ENCODE measurements around the gene AMIGO3.

The AMIGO3 gene

DNA sequence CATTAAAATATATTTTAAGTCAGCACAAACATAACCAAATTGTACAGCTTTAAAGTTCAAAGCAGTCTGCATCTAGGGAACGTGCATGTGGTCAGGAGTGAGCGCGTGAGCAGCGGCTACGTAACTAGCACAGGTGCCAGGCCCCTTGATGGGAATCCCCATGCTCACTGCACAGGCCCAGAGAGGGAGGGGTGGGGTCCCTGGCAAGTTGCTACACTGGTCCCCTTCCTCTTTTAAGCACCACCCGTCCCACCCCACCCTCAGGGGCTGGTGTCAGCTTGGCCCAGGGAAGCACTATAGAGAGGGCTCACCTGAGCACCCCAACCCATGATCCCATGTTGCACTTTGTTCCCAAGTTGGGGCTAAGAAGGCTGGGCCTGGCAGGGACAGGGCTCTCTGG is 5.1 kb upstream of the AMIGO3 start:
- DNase-seq, result no peak

DNA sequence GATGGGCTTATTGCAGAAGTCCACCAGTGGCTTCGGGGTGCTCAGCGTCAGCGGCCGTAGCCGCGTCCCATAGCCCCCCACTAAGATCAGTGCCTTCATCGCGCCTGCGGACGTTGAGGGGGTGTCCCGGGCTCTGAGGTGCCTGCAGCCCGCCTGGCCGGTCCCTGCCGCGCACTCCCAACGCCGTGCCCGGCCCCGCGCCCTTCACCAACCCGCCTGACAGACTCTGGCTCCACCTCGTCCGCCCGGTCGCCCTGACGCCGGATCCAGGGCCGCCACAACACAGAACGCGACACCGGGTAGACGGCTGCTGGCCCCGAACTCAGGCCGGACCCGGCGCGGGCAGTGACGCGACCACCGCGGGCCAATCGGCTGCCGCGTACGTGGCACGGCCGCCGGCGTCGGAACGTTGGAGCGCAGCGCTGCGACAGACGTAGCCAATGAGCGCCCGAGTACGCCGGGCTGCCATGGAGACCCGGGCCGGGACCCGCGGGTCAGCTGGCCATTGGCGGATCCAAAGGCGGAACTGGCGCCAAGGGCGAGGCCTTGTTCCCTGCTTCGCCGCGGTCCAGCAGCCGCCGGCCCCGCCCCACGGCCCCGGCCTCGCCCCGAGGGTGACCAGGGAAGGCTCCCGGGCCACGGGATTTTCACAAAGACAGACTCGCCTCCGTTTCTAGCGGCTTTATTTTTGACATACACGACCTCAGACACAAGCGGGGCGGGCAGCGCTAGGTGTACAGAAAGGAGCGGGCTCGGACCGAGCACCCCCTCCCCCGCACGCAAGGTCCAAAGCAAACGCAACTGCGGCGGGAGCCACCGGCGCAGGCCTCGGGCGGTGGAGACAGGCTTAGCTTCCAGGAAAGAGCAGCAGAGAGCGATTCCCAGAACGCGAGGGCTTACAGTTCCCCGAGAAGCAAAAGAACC is 4.4 kb upstream of the AMIGO3 start, which contains the start of gene GMPPB:
TSS of gene GMPPB (minus strand) at position 324 of the 924 bp plus-strand sequence. CDS start at position 99, 225 bp downstream.
- peak; percentile 90 to 97 for DNase-seq

DNA sequence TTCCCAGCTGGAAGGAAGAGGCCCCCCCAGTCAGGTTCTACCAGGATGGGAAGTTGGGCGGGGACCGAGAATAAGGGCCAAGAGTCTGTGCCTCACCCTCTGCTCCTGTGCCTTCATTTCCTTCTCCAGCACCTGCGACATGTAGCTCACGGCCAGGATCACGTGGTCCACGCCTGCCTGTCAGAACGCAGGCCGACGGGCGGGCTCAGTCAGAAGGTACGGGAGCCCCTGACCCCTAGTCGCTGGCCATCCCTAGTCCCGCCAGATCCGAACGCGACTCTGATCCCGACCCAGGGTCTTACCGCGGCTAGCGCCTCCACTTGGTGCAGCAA is 3.8 kb upstream of the AMIGO3 start:
- DNase-seq, result peak; percentile 23 to 49

DNA sequence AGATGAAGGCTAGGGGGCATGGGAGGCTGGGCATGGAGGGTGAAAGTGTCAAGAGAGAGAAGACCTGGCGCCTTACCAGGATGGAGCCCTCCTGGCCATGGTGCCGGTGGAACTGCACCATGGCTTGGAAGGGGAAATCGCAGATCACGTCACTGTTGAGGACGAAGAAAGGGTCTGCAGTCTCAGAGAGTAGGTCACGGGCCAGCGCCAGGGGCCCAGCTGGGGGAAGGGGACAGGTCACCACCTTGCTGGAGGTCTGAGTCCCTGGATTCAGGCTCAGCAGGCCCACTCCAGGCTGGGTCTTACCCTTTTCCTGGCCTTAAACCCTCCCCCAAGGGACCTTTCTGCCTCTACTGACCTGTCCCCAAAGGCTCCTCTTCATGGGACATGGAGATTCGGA is 3.4 kb upstream of the AMIGO3 start:
- no peak for DNase-seq

DNA sequence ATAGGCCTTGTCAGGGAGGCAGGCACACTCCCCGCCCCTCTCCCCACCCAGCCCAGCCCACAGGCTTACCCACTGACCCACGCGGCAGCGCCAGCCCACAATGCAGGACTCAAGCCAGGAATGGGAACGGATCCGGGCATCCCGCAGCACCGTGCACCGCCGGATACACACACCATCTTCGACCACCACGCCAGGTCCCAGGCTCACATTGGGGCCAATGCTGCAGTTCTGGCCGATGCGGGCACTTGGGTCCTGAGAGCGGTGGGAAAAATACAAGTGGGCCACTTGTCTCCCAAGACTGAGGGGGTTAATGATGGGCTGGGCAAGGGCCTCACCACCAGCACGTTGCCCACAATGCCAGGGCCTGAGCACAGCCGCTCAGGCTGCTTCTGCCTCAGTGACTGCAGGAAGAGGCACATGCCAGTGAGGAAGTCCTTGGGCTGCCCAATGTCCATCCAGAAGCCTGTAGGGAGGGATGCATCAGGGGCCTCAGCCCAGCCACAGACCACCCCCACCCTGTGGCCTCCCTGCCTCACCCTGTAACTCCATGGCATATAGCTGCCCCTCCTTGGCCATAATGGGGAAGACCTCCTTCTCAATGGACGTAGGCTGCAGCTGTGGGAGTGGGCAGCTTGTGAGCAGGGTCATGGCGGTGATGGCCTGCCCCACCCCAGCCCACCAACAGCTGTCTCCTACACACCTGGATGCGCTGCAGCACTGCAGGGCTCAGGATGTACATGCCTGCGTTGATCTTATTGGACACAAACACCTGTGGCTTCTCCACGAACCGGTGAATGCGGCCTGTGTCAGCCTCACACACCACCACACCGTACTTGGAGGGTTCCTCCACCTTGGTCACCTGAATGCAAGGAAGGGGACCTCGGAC is 2.7 kb upstream of the AMIGO3 start:
- no peak for DNase-seq

DNA sequence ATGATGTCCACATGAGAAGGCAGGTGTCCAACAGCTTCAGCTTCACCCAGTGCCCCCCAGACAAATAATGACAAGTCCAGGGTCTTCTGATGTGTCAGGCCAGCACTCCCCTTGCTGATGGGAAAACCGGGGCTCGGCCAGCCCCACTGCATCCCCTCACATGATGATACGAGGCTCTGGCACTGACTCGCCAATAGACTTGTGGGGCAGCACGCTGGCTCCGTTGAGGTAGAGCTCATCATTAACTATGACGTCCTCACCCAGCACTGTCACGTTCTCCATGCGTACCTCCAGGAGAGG is 2.1 kb upstream of the AMIGO3 start:
- no peak for DNase-seq

DNA sequence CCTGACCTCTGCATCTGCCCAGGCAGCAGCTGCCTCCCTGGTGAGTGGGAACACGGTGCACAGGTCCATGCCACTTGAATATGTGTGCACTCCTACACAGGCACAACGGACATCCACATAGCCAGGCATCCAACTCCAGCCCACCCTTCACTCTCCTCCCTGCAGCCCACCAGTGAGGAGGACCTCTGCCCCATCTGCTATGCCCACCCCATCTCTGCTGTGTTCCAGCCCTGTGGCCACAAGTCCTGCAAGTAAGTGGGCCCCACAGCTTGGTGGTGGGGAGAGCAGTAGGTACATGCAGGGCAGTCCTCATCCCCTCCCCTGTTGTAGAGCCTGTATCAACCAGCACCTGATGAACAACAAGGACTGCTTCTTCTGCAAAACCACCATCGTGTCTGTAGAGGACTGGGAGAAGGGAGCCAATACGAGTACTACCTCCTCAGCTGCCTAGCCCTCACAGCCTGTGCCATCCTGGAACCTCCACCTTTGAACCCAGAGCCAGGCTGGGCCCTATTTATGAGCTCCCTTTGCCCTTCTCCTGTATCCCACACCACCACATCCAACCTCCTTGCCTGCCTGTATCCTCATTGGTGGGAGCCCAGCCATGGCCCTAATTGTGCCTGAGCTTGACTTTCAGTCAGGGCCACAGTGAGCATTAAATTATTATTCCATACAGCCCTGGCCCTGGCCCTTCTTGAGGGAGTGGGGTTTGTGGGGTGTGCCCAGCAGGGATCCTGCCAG is 1.5 kb upstream of the AMIGO3 start:
- DNase-seq, result no peak

DNA sequence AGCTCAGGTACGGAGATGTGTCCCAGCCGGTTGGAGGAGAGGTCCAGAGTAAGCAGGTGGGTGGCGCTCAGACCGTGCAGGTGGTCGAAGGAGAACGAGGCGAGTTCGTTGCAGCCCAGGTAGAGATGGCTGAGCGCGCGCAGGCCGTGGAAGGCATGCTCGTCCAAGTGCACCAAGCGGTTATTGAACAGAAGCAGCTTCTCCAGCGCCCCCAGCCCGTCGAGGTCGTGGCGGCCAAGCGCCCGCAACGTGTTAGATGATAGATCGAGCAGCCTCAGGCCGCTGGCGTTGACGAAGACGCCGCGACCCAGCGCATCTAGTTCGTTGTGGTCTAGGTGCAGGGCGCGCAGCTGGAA is 648 bp downstream of the AMIGO3 start:
- no peak for DNase-seq

DNA sequence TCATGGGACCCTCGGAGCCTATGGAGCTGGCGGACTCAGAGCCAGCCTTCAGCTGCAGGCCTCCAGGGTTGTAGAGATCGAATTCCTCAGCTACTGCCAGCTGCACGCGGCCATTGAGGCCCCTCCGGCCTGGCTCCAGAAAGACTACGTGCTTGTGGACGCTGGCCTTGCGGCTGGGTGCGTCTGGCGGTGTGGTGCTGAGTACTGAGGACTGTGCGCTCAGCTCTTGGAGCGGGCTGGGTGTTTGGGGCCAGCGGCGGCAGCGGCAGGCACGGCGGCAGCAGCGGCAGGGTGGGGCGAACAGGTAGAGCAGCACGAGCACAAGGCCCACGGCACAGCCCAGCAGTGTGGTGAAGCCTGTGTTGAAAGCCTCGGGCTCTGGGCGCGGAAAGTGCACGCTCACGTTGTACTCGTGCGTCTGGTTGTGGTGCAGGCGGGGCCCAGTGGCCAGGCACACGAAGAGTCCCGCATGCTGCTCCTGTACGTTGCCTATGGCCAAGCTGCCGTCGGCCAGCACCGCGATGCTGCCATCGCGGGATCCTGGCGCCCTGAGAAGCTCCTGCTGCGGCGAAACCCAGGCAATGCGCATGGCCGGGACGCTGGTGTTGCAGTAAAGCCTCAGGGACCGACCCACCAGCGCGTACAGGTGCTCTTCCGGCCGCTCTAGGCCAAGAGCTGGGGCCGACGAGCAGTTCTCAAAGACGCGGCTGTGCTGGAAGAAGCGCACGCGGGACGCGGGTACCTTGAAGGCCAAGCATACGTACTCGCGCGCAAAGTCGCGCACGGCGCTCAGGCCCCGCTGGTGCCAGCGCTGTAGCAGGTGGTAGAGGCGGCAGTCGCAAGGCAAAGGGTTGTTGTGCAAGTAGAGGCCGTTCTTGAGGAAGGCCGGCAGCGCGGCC is 1.3 kb downstream of the AMIGO3 start:
- DNase-seq, result no peak

DNA sequence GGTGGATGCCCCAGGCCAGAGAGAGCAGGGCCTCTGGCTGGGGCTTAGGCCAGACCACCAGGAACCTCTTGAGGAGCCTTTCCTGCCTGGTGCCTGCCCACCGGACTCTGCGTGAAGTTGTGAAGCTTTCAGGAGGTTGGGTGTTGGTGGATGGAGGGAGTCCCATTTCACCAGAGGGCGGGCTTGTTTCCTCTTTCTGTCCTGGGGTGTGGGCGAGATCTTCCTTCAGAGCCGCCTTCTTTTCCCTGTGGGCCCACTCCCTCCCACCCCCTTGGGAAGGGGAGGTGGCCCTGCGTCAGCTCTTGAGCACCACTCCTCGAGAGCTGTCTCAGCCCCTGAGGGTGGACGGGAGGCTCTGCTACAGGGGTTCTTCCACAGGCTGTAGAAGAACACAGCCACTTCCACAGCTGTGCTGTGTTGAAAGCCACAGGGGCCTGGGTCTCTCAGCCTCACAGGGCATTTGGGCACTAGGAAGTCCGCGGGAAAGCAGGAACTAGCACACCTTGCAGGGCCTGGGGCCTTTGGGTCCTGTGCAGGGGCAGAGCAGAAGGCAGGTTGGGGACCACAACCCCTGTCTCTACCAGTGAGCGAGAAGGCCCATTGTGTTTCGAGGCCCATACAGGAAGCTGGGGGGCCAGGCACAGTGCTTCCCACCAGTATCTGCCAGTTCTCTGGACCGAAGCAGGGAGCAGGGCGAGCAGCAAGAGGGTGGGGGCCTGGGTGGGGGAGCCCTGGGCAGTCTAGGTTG is 2.1 kb downstream of the AMIGO3 start:
- no peak for DNase-seq

DNA sequence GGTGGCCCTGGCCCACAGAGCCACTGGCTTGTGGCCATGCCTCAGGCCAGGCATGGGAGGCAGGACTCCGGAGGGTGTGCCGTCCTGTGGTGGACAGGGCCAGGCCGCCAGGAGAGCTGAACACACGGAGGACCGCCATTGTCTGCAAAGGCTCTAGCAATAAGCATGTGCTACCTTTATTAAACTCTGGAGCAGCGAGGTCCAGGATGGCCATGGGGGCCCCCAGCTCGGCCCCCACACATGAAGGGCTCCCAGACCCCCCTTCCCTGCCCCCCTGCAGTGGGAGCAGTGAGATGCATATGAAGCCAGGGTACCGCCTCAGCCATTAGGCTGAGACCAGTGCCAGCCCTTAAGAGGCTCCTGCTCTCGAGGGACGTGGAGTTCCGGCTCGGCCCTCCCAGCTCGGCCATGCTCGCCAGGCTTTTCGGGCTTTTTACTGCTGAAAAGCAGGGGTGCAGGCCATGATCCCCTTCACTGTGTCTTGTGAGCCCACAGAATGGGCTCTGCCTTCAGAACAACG is 2.7 kb downstream of the AMIGO3 start:
- DNase-seq, result no peak

DNA sequence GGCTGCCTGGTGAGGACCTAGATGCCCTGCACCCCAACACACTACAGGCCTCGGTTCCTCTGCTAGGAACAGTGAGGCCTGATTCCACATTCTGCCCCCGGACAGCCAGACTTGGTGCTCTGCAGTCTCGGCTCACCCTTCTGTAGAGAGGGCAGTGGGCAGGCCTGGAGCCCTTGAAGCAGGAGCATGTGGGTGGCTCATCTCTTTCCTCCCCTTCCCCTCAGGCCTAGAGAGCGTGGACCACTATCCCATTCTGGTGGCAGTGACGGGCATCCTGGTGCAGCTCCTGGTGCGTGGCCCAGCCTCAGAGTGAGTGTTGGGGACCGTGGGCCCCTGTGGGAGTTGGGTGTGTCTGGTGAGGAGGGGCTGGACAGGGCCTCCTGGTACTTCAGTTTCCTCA is 3.3 kb downstream of the AMIGO3 start:
- DNase-seq, result no peak

DNA sequence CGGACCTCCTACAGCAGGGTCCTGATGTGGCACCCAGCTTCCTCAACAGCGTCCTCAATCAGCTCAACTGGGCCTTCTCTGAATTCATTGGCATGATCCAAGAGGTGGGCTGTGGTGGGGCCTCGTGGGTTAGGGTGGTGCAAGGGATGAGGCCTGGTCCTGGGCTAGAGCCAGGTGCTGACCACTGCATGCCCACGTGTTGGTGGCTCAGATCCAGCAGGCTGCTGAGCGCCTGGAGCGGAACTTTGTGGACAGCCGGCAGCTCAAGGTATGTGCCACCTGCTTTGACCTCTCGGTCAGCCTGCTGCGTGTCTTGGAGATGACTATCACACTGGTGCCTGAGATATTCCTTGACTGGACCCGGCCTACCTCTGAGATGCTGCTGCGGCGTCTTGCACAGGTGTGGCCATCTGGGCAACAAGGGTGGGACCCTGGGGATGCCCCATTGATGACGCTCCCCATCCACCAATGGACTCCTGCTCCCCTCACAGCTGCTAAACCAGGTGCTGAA is 3.8 kb downstream of the AMIGO3 start:
- no peak for DNase-seq

DNA sequence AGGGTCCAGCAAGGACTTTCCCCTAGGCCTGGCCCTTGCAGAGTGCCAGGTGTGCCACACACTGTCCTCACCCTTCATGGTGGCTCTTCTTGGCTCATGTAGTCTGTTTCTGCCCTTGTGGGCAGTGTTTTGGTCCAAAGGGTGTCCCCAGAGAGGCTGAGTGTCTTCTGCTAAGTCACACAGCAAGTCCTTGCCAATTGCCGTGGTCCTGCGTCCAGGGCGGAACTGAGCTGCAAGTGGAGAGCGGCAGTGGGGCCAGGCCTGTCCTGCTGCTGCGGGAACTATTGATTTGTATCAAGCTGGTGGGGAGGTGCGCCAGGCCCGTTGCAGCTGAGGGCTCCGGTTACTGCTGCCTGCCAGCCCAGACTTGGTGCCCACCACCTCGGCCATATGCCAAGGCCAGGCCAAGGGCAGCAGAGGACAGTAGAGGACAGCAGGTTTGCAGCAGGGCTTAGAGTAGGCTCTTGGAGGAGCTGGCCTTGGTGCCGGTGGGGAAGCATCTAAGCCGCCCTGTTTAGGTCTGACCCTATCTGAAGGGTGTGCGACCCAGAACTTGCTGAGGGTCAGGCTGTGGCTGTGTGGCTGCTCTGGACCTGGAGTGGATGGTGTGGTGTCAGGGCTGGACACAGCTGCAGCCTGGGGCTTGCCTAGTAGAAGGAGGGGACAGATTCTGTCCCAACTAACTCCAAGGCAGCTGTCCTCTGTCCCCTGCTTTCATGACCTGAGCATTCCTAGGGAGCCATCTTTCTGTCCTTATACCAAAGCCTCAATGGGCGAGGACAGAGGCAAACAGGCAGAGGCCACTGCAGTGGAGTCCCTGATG is 4.5 kb downstream of the AMIGO3 start:
- DNase-seq, result no peak

DNA sequence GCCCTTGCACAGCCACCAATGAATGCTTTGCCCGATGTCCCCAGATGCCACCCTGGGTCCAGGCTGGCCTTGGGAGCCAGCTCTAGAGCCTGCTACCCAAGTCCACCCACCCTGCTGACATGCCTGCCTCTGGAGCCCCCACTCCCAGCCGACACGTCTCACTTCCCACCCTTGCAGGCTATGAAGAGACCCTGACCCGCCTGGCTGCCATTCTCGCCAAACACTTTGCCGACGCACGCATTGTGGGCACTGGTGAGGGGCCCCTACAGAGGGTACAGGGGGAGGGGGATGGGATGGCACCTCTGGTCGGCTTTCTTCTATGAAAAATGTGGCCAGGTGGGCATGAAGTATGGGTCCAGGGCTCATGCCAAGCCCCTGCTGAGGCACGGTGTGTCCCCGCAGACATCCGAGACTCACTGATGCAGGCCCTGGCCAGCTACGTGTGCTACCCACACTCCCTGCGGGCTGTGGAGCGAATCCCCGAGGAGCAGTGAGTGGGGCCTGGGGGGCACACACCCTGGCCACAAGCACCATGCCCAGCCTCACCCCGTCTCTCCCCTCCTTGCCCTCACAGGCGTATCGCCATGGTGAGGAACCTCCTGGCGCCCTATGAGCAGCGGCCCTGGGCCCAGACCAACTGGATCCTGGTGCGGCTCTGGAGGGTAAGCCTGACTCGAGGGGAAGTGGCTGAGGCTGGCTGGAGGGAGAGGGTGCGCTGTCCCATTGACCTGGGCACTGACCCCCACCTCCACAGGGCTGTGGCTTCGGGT is 6.0 kb downstream of the AMIGO3 start:
- no peak for DNase-seq

DNA sequence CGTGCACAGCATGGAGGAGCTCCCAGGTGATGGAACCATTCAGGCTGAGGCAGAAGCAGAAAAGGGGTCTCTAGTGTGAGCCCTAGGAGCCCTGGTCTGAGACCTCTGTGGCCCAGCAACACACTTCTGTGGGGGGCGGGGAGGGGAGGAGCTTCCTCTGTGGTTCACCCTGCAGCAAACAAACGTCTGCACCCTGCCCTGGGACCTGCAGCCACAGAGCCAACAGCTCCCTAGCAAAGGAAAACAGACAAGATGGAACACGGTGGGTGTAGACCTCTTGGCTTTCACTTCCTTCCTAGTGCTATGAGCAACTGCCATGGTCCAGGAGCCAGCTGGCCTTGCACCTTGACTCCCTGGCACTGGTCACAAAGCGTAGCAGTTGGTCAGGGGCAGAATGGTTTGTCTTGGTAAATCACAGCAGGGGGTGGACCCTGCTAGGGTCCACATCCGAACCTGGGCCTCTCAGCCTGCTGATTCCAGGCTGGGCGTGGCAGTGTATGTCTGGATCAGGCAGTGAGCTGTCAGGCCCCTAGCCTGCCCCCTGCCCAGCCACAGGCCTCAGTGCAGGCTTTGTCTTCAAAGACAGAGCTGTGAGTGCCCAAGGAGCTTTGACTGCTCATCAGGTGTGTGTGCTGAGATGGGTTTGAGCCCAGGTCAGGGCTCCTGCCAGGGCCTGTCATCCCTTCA is 6.7 kb downstream of the AMIGO3 start:
- no peak for DNase-seq

DNA sequence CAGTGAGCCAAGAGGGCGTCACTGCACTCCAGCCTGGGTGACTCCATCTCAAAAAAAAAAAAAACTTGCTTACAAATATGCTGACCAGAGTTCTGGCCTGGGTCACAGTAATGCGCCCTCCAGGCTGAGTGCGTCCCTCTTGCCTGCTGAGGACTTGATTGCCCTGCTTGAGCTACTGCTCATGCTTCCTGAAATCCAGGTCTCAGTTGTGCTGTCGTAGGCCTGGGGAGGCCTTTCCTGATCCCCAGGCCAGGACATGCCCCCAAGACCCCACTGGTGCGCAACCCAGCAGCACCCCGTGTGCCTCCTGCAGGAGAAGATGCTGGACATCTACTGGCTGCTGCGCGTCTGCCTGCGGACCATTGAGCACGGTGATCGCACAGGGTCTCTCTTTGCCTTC is 7.3 kb downstream of the AMIGO3 start:
- no peak for DNase-seq

DNA sequence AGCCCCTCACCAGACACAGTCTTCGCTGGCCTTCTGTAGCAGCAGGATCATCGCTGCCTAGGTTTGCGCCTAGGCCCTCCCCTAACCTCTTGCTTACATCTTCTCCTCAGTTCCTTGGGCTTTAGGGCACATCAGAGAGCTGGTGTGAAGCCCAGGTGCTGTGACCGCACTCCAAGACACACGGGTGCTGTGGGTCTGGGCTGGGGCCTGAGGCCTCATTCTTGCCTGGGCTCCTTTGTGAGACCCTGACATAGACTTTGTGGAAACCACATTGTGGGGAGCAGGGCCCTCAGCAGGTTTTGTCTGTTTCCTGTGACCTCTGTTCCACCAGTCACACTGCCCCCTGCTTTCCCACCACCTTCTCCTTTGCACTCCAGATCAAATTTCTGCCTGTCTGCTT is 8.0 kb downstream of the AMIGO3 start:
- no peak for DNase-seq

DNA sequence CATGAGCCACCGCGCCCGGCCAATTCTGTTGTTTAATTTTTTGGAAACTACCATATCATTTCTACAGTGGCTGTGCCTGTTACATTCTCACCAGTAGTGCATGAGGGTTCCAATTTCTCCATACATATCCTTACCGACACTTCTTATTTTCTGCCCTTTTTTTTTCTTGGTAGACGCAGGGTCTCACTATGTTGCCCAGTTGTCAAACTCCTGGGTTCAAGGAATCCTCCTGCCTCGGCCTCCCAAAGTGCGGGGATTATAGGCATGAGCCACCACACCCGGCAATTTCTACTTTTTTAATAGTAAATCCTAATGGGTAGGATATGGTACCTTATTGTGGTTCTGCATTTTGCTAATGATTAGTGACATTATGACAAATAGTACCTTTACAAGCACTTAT is 9.6 kb downstream of the AMIGO3 start:
- DNase-seq, result no peak
